Activated CD8-positive, alpha-beta T cell treated with anti-CD3 and anti-CD28 coated beads for 36 hours (primary cell): Measurements from ENCODE around the gene OCRL. TPM values are rescaled to one million over a fixed set of nuclear protein-coding genes. Genes with fewer than 3 reads are reported as not detected.

Source experiments
- ATAC-seq: fragments of 200-7000 bp; cut with Tn5 transposase; one replicate; pipeline ENCODE4 v1.10.0; 2021; ENCODE audit warnings: mild to moderate bottlenecking, moderate library complexity
- CTCF ChIA-PET: fragments of 350-600 bp; sonication (Branson Sonifier 250); formaldehyde crosslinking; loops from one replicate; lab custom pipeline; 2021; ENCODE audit warnings: antibody characterized with exemption; lab: Charles Lee
- POLR2A ChIA-PET: fragments of 350-600 bp; sonication (Branson Sonifier 250); formaldehyde crosslinking; loops from one replicate; lab custom pipeline; 2021; ENCODE audit warnings: antibody characterized with exemption; lab: Charles Lee
- DNase-seq: peaks from one replicate; pipeline ENCODE4 v3.0.0-alpha.2; 2020
- H3K27ac Mint-ChIP-seq: one replicate; pipeline ENCODE4 v1.8.0; 2021; ENCODE audit warnings: mild to moderate bottlenecking, mixed read lengths
- H3K27me3 Mint-ChIP-seq: one replicate; pipeline ENCODE4 v1.8.0; 2021; ENCODE audit warnings: mixed read lengths
- H3K36me3 Mint-ChIP-seq: one replicate; pipeline ENCODE4 v1.8.0; 2021; ENCODE audit warnings: low read depth, mixed read lengths
- H3K4me1 Mint-ChIP-seq: one replicate; pipeline ENCODE4 v1.8.0; 2021; ENCODE audit warnings: low read depth, mixed read lengths
- H3K4me3 Mint-ChIP-seq: one replicate; pipeline ENCODE4 v1.8.0; 2021; ENCODE audit warnings: mild to moderate bottlenecking, moderate library complexity, mixed read lengths
- H3K9me3 Mint-ChIP-seq: one replicate; pipeline ENCODE4 v1.8.0; 2021; ENCODE audit warnings: mixed read lengths
- intact Hi-C: fragments of 100-400 bp; cut with micrococcal nuclease; formaldehyde crosslinking; loops from one replicate; pipeline ENCODE4 v1.10.0; 2022
- total RNA-seq, 2 experiments: library from RNA; stranded (reverse); gene quantifications; one replicate each; pipeline ENCODE4 v1.2.3, GENCODE V29; 2021
- TF ChIP-seq, protein P1 (sequence below): fragments of 200-600 bp; IDR thresholded peaks from one replicate; pipeline ENCODE4 v1.8.0; 2022; ENCODE audit warnings: antibody characterized with exemption, mild to moderate bottlenecking

OCRL gene
- 1 to 10 TPM; 2.0 to 2.2 TPM for total RNA-seq

DNA sequence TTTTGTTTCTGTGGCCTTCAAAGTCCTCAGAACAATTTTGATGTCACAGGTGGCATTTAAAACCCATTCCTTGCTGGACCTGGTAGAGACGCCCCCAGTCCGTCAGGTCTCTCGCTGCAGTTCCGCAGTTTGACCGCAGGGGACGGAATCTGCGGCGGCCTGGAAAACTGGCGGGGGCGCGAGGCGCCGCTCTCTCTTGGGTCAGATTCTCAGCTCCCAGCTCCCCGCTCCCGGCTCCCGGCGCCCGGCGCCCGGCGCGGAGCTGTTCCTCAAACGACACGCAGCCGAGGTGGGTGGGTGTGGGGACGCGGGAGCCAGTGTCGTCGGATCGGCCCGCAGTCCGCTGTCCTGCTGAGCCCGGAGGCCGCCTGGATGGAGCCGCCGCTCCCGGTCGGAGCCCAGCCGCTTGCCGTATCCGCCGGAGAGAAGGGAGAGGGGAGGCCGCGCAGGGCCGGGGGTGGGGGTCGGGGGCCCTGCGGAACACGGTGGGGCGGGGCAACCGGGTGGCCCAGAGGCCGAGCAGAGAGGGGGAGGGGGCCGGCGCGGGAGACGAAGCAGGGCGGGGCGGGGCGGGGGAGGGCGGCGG is at the start of gene OCRL:
Gene OCRL, plus strand, starts transcription at position 192 of the 586 bp plus-strand sequence. Its CDS starts 181 bp downstream, at position 373.
- no peaks in the 10 kb centered on the region for H3K9me3 Mint-ChIP-seq
- H3K27ac Mint-ChIP-seq: no peak within 1 kb of the TSS
- peaks cover 5% of the 10 kb centered on the region for H3K4me1 Mint-ChIP-seq
- ATAC-seq: peak; percentile 90
- intact Hi-C loops: no loop called here
- H3K27me3 Mint-ChIP-seq: no peaks in the 10 kb centered on the region
- ChIA-PET CTCF (interaction anchor here (1.0 kb wide), 1 partner anchor 15 kb away, joined by 3 read pairs; no protein-coding TSS in a partner anchor), POLR2A (no interaction called here)
- peak within 1 kb of the TSS; percentile 64 for H3K4me3 Mint-ChIP-seq
- TF ChIP-seq, protein P1, sequence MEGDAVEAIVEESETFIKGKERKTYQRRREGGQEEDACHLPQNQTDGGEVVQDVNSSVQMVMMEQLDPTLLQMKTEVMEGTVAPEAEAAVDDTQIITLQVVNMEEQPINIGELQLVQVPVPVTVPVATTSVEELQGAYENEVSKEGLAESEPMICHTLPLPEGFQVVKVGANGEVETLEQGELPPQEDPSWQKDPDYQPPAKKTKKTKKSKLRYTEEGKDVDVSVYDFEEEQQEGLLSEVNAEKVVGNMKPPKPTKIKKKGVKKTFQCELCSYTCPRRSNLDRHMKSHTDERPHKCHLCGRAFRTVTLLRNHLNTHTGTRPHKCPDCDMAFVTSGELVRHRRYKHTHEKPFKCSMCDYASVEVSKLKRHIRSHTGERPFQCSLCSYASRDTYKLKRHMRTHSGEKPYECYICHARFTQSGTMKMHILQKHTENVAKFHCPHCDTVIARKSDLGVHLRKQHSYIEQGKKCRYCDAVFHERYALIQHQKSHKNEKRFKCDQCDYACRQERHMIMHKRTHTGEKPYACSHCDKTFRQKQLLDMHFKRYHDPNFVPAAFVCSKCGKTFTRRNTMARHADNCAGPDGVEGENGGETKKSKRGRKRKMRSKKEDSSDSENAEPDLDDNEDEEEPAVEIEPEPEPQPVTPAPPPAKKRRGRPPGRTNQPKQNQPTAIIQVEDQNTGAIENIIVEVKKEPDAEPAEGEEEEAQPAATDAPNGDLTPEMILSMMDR: peak; percentile 57
- DNase-seq: peak; percentile 63
- H3K36me3 Mint-ChIP-seq: no peaks in the 10 kb centered on the region

DNA sequence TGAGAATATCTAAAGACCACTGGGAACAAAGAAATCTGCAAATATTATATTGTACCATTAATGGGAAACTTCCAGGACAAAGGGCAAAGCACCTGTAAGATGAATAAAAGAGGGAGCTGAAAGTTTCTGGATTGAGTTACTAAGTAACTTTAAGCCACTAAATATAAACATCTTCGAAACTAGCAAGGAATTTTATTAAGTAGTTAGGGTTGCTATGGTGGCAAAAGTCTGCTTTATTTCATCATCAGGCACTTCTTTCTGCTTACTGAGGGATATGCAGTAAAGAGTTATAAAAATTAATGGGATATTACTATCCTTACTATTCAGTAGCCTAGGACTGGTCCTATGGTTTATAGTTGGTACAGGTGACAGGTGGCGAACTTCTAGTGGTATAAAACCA is 49.7 kb upstream of the OCRL start:
- ATAC-seq (no peak), DNase-seq (no peak)
- Mint-ChIP-seq H3K36me3 (no peaks in the 10 kb centered on the region), H3K4me1 (no peaks in the 10 kb centered on the region), H3K9me3 (no peaks in the 10 kb centered on the region), H3K4me3 (no peak overlapping the region), H3K27ac (no peak overlapping the region), H3K27me3 (no peaks in the 10 kb centered on the region)
- ChIA-PET POLR2A (no interaction called here), CTCF (no interaction called here)
- intact Hi-C loops: no loop called here
- TF ChIP-seq, protein P1: no peak

GRCh38 chrX:129493643-129494042 is 46.4 kb upstream of the OCRL start:
- TF ChIP-seq, protein P1: no peak
- intact Hi-C loops: no loop called here
- H3K27me3 Mint-ChIP-seq: no peaks in the 10 kb centered on the region
- no peak overlapping the region for H3K4me3 Mint-ChIP-seq
- no peaks in the 10 kb centered on the region for H3K36me3 Mint-ChIP-seq
- DNase-seq (no peak), ATAC-seq (no peak)
- no peaks in the 10 kb centered on the region for H3K9me3 Mint-ChIP-seq
- peaks cover 3% of the 10 kb centered on the region for H3K4me1 Mint-ChIP-seq
- CTCF ChIA-PET: no interaction called here
- H3K27ac Mint-ChIP-seq: no peak overlapping the region
- POLR2A ChIA-PET: no interaction called here

DNA sequence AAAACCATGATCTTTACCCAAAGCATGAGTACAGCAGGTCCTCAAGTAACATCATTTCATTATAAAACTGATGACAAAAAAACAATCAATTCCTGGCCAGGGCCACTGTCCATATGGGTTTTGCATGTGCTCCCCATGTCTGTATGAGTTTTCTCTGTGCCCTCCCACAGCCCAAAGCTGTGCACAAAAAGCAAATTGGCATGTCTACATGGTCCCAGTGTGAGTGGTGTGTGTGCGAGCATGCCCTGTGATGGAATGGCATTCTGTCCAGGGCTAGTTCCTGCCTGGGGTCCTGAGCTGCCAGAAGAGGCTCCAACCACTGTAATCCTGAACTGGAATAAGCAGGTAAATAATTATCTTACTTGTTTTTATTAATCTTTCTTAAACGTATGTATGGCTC is 45.2 kb upstream of the OCRL start:
- CTCF ChIA-PET: no interaction called here
- no peaks in the 10 kb centered on the region for H3K36me3 Mint-ChIP-seq
- POLR2A ChIA-PET: no interaction called here
- intact Hi-C loops: no loop called here
- H3K27ac Mint-ChIP-seq: no peak overlapping the region
- no peak for DNase-seq
- H3K9me3 Mint-ChIP-seq: no peaks in the 10 kb centered on the region
- no peak for ATAC-seq
- peaks cover 3% of the 10 kb centered on the region for H3K4me1 Mint-ChIP-seq
- H3K4me3 Mint-ChIP-seq: no peak overlapping the region
- no peaks in the 10 kb centered on the region for H3K27me3 Mint-ChIP-seq
- TF ChIP-seq, protein P1: no peak

- ATAC-seq (no peak), DNase-seq (no peak)
- Mint-ChIP-seq H3K27ac (no peak overlapping the region), H3K4me3 (no peak overlapping the region), H3K36me3 (no peaks in the 10 kb centered on the region), H3K4me1 (peaks cover 3% of the 10 kb centered on the region), H3K27me3 (no peaks in the 10 kb centered on the region), H3K9me3 (no peaks in the 10 kb centered on the region)
- intact Hi-C loops: no loop called here
- ChIA-PET CTCF (no interaction called here), POLR2A (no interaction called here)
- TF ChIP-seq, protein P1: no peak
Measured at GRCh38 chrX:129495900-129496299, 44.2 kb upstream of the OCRL start.
